OCI-LY1 (cell line): ENCODE results near the gene RAB11FIP4.

Source experiments
- EZH2 ChIP-seq: fragments of 200-600 bp; sonication (generic), shearing (Covaris generic); IDR thresholded peaks from 2 replicates; pipeline ENCODE4 v1.8.0; 2017; ENCODE audit warnings: borderline replicate concordance, mixed run types, mild to moderate bottlenecking, antibody characterized with exemption, low read length, moderate library complexity, mixed read lengths
- TF ChIP-seq, protein P1 (sequence below): fragments of 200-600 bp; sonication (generic), shearing (Covaris generic); IDR thresholded peaks from 2 replicates; pipeline ENCODE4 v1.5.1; 2017; ENCODE audit warnings: mild to moderate bottlenecking, antibody characterized with exemption, low read length, moderate library complexity, mixed read lengths

DNA sequence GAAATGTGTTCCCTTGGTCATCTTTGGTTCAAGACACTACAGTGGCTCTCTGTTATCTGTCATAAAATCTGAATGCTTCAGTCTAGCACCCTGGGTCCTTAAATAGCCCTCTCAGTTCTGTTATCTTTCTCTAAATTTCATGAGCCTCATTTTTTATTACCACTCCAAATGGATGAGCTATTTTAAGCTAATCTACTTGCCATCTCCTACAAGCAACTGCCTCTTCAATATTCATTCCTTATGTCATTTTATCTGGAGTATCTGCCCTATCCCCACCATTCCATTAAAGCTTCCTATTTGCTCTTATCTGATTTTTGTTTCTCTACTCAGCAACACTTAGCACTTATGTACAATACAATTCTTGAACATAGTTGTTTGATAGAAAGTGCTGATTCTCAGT lies 42.0 kb upstream of the RAB11FIP4 start:
- no peak for TF ChIP-seq EZH2
- TF ChIP-seq, protein P1, sequence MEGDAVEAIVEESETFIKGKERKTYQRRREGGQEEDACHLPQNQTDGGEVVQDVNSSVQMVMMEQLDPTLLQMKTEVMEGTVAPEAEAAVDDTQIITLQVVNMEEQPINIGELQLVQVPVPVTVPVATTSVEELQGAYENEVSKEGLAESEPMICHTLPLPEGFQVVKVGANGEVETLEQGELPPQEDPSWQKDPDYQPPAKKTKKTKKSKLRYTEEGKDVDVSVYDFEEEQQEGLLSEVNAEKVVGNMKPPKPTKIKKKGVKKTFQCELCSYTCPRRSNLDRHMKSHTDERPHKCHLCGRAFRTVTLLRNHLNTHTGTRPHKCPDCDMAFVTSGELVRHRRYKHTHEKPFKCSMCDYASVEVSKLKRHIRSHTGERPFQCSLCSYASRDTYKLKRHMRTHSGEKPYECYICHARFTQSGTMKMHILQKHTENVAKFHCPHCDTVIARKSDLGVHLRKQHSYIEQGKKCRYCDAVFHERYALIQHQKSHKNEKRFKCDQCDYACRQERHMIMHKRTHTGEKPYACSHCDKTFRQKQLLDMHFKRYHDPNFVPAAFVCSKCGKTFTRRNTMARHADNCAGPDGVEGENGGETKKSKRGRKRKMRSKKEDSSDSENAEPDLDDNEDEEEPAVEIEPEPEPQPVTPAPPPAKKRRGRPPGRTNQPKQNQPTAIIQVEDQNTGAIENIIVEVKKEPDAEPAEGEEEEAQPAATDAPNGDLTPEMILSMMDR, result no peak
